GM12872 (cell line): ENCODE results near the gene COG2.

Source experiments
- CTCF ChIP-seq: IDR thresholded peaks from 3 replicates; pipeline ENCODE4 v1.5.1; 2011; ENCODE audit warnings: low read depth, mild to moderate bottlenecking, low read length, moderate library complexity; ENCODE audit not compliant: insufficient read depth

Gene COG2

GRCh38 chr1:230708631-230709580, 66.6 kb downstream of the COG2 start:
- no peak for TF ChIP-seq CTCF

GRCh38 chr1:230709619-230710542, 67.6 kb downstream of the COG2 start:
- no peak for TF ChIP-seq CTCF

- no peak for TF ChIP-seq CTCF
These were observed 68.2 kb downstream of the COG2 start for GRCh38 chr1:230710543-230710904.

- no peak for TF ChIP-seq CTCF
These were observed 69.0 kb downstream of the COG2 start for GRCh38 chr1:230711245-230711644.

GRCh38 chr1:230712470-230712942, 70.2 kb downstream of the COG2 start:
- no peak for TF ChIP-seq CTCF

GRCh38 chr1:230713138-230713537, 70.9 kb downstream of the COG2 start:
- no peak for TF ChIP-seq CTCF

- TF ChIP-seq CTCF: no peak
These were observed 71.2 kb downstream of the COG2 start for GRCh38 chr1:230713547-230713914.
